DOHH2 (cell line): Measurements from ENCODE around the gene LAMA5.

Experiments
- H3F3A ChIP-seq: fragments of 200-600 bp; sonication (generic), shearing (Covaris generic); 2 replicates; pipeline ENCODE4 v1.6.0; 2016; ENCODE audit warnings: antibody characterized with exemption, mild to moderate bottlenecking; ENCODE audit not compliant: control insufficient read depth, insufficient read depth
- H3K27ac ChIP-seq: fragments of 200-600 bp; sonication (generic); 2 replicates; pipeline ENCODE4 v1.5.1; 2014; ENCODE audit warnings: low read depth, mild to moderate bottlenecking, low read length, moderate library complexity
- H3K27me3 ChIP-seq: fragments of 200-600 bp; sonication (generic); 2 replicates; pipeline ENCODE4 v1.6.1; 2014; ENCODE audit warnings: mild to moderate bottlenecking, low read length, mixed read lengths; ENCODE audit not compliant: control insufficient read depth
- H3K36me3 ChIP-seq: fragments of 200-600 bp; sonication (generic); 2 replicates; pipeline ENCODE4 v1.6.1; 2014; ENCODE audit warnings: mild to moderate bottlenecking, low read length, moderate library complexity, mixed read lengths; ENCODE audit not compliant: control insufficient read depth
- H3K4me1 ChIP-seq: fragments of 200-600 bp; sonication (generic); 2 replicates; pipeline ENCODE4 v1.6.1; 2014; ENCODE audit warnings: mild to moderate bottlenecking, low read length, mixed read lengths; ENCODE audit not compliant: control insufficient read depth
- H3K4me2 ChIP-seq: fragments of 200-600 bp; sonication (generic); 2 replicates; pipeline ENCODE4 v1.6.0; 2014; ENCODE audit warnings: mild to moderate bottlenecking, low read length, moderate library complexity
- H3K4me3 ChIP-seq: fragments of 200-600 bp; sonication (generic); 2 replicates; pipeline ENCODE4 v1.5.1; 2014; ENCODE audit warnings: mild to moderate bottlenecking, low read length, mixed read lengths
- H3K79me2 ChIP-seq: fragments of 200-600 bp; sonication (generic); 2 replicates; pipeline ENCODE4 v1.6.1; 2014; ENCODE audit warnings: mild to moderate bottlenecking, low read length, mixed read lengths; ENCODE audit not compliant: control insufficient read depth
- H3K9me2 ChIP-seq: fragments of 200-600 bp; sonication (generic); replicated peaks from 2 replicates; pipeline ENCODE4 v1.6.1; 2014; ENCODE audit warnings: mild to moderate bottlenecking, low read length, mixed read lengths; ENCODE audit not compliant: control insufficient read depth
- H3K9me3 ChIP-seq: fragments of 200-600 bp; sonication (generic); 2 replicates; pipeline ENCODE4 v1.6.1; 2014; ENCODE audit warnings: antibody characterized with exemption, low read length, mixed read lengths; ENCODE audit not compliant: control insufficient read depth, insufficient read depth
- H4K20me1 ChIP-seq: fragments of 200-600 bp; sonication (generic); 2 replicates; pipeline ENCODE4 v1.6.0; 2014; ENCODE audit warnings: low read depth, mild to moderate bottlenecking, antibody characterized with exemption, low read length, moderate library complexity; ENCODE audit not compliant: control insufficient read depth, insufficient read depth
- EZH2phosphoT487 ChIP-seq: fragments of 200-600 bp; sonication (generic); IDR thresholded peaks from 2 replicates; pipeline ENCODE4 v1.6.1; 2017; ENCODE audit warnings: borderline replicate concordance, mild to moderate bottlenecking, antibody characterized with exemption, low read length, moderate library complexity, mixed read lengths
- TF ChIP-seq, protein P1 (sequence below): fragments of 200-600 bp; sonication (generic); IDR thresholded peaks from one replicate; pipeline ENCODE4 v1.5.1; 2014; ENCODE audit warnings: antibody characterized with exemption, mild to moderate bottlenecking, low read depth, low read length; ENCODE audit not compliant: poor library complexity, severe bottlenecking

LAMA5 gene

DNA sequence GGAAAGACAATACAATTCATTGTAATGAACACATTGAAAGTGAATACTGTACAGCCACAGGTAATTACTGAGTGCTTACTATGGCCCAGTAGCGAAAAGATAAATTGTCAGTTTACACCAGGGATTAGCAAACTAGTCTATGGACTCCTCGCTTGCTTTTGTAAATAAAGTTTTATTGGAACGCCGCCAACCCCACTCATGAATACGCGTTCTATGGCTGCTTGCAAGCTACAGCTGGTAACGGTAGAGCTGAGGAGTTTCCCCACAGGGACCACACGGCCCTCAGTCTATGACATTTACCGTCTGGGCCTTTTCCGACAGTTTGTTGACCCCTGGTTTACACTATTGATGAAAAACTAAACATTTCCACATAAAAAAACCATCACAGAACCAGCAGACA lies 24.2 kb downstream of the LAMA5 start:
- Histone ChIP-seq H3K79me2 (0 out of 2 replicates have a peak, but pooled peaks cover 4% of the 10 kb centered on the region), H3F3A (peaks cover 36% of the 10 kb centered on the region), H3K27ac (no peak overlapping the region), H3K4me3 (no peak overlapping the region), H4K20me1 (no peaks in the 10 kb centered on the region), H3K9me3 (peaks cover 5% of the 10 kb centered on the region; the same call in 1 of the 2 replicates), H3K4me1 (peaks cover 56% of the 10 kb centered on the region), H3K27me3 (no peaks in the 10 kb centered on the region), H3K36me3 (peaks cover 17% of the 10 kb centered on the region), H3K4me2 (no peak overlapping the region), H3K9me2 (no peaks in the 10 kb centered on the region)
- TF ChIP-seq EZH2phosphoT487: no peak
- TF ChIP-seq, protein P1, sequence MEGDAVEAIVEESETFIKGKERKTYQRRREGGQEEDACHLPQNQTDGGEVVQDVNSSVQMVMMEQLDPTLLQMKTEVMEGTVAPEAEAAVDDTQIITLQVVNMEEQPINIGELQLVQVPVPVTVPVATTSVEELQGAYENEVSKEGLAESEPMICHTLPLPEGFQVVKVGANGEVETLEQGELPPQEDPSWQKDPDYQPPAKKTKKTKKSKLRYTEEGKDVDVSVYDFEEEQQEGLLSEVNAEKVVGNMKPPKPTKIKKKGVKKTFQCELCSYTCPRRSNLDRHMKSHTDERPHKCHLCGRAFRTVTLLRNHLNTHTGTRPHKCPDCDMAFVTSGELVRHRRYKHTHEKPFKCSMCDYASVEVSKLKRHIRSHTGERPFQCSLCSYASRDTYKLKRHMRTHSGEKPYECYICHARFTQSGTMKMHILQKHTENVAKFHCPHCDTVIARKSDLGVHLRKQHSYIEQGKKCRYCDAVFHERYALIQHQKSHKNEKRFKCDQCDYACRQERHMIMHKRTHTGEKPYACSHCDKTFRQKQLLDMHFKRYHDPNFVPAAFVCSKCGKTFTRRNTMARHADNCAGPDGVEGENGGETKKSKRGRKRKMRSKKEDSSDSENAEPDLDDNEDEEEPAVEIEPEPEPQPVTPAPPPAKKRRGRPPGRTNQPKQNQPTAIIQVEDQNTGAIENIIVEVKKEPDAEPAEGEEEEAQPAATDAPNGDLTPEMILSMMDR: no peak

DNA sequence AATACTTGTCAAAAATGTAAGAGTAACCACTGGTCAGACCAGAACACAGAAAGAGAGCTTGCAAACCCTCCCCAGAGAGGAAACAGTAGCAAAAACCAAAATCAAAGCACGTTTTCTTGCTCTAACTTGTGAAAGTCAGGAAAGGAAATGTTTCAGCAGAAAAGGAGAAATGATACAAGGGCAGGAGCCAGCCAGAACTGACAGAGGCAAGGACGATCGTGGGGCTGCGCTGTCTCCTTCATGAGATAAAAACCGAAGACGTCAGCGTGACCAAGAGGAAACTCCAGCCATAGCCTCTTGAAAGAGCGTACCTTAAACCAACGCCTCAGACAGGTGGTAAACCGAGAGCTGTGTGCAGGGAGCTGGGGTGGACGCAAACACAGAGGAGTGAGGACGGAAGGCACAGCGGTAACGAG lies 27.5 kb downstream of the LAMA5 start:
- Histone ChIP-seq H3K4me1 (peaks cover 67% of the 10 kb centered on the region), H3K4me2 (peak overlapping the region; percentile 99), H3F3A (peaks cover 43% of the 10 kb centered on the region), H3K4me3 (peak overlapping the region; percentile 83), H3K79me2 (0 out of 2 replicates have a peak, but pooled peaks cover 4% of the 10 kb centered on the region), H4K20me1 (no peaks in the 10 kb centered on the region), H3K36me3 (peaks cover 26% of the 10 kb centered on the region), H3K9me3 (peaks cover 5% of the 10 kb centered on the region; the same call in 1 of the 2 replicates), H3K9me2 (no peaks in the 10 kb centered on the region), H3K27ac (peak overlapping the region; percentile 100), H3K27me3 (no peaks in the 10 kb centered on the region)
- TF ChIP-seq EZH2phosphoT487: no peak
- TF ChIP-seq, protein P1: no peak

DNA sequence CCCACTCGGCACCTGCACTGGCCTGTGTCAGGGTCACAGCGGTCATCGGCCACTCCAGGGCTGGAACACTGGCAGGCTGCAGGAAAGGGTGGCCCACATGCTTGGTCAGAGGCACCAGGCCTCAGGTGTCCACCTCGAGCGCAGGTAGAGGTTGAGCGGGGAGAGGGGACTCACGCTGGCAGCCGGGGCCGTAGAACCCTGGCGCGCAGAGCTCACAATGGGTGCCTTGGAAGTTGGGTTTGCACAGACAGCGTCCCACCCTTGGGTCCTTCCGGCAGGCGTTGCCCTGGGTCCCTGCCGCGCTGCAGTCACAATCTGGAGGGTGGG lies 28.9 kb downstream of the LAMA5 start:
- Histone ChIP-seq H3K4me3 (peak overlapping the region; percentile 83), H3K9me2 (no peaks in the 10 kb centered on the region), H3K79me2 (0 out of 2 replicates have a peak, but pooled peaks cover 4% of the 10 kb centered on the region), H3K9me3 (peaks cover 5% of the 10 kb centered on the region; the same call in 1 of the 2 replicates), H4K20me1 (no peaks in the 10 kb centered on the region), H3K36me3 (peaks cover 26% of the 10 kb centered on the region), H3K27ac (peak overlapping the region; percentile 100), H3K27me3 (no peaks in the 10 kb centered on the region), H3F3A (peaks cover 43% of the 10 kb centered on the region), H3K4me2 (peak overlapping the region; percentile 99), H3K4me1 (peaks cover 57% of the 10 kb centered on the region)
- TF ChIP-seq, protein P1: no peak
